Astrocyte (in vitro differentiated cells and primary cell): ENCODE measurements around the gene TNFSF8. TPM values are rescaled to one million over a fixed set of nuclear protein-coding genes. Genes with fewer than 3 reads are reported as not detected.

Experiments
- DNase-seq: peaks from one replicate; pipeline ENCODE4 v3.0.0-alpha.2; 2010; ENCODE audit warnings: low read depth
- FAIRE-seq: peaks from 2 replicates; lab custom pipeline; 2011; peaks lifted over from hg19 to GRCh38; lab: Jason Lieb, UNC
- H2AFZ ChIP-seq: 2 replicates; pipeline ENCODE4 v1.6.0; 2012; ENCODE audit warnings: low read depth, low read length, inconsistent platforms
- H3K27ac ChIP-seq: 2 replicates; pipeline ENCODE4 v1.5.1; 2011; ENCODE audit warnings: low read depth, low read length, inconsistent platforms
- H3K27me3 ChIP-seq: 2 replicates; pipeline ENCODE4 v1.6.0; 2011; ENCODE audit warnings: low read length, inconsistent platforms; ENCODE audit not compliant: insufficient read depth
- H3K36me3 ChIP-seq: 2 replicates; pipeline ENCODE4 v1.5.1; 2011; ENCODE audit warnings: low read length, inconsistent platforms; ENCODE audit not compliant: insufficient read depth
- H3K4me1 ChIP-seq: 2 replicates; pipeline ENCODE4 v1.5.1; 2011; ENCODE audit warnings: low read length, inconsistent platforms; ENCODE audit not compliant: insufficient read depth
- H3K4me2 ChIP-seq: 2 replicates; pipeline ENCODE4 v1.6.0; 2012; ENCODE audit warnings: low read length, inconsistent platforms
- H3K4me3 ChIP-seq: 2 replicates; pipeline ENCODE4 v1.5.1; 2011; ENCODE audit warnings: low read depth, mild to moderate bottlenecking, low read length, inconsistent platforms; ENCODE audit not compliant: insufficient read depth
- H3K79me2 ChIP-seq: 2 replicates; pipeline ENCODE4 v1.6.0; 2012; ENCODE audit warnings: mild to moderate bottlenecking, low read length, inconsistent platforms; ENCODE audit not compliant: insufficient read depth
- H3K9ac ChIP-seq: 2 replicates; pipeline ENCODE4 v1.6.0; 2012; ENCODE audit warnings: mild to moderate bottlenecking, low read length, inconsistent platforms
- H3K9me3 ChIP-seq: 2 replicates; pipeline ENCODE4 v1.5.1; 2012; ENCODE audit warnings: low read depth, mild to moderate bottlenecking, low read length, inconsistent platforms; ENCODE audit not compliant: insufficient read depth
- H4K20me1 ChIP-seq: 2 replicates; pipeline ENCODE4 v1.6.0; 2012; ENCODE audit warnings: low read length, inconsistent platforms; ENCODE audit not compliant: insufficient read depth
- H3K27ac Mint-ChIP-seq: one replicate; pipeline ENCODE4 v1.8.0; 2021; ENCODE audit warnings: mild to moderate bottlenecking, mixed read lengths; ENCODE audit not compliant: unreplicated experiment
- H3K27me3 Mint-ChIP-seq: one replicate; pipeline ENCODE4 v1.8.0; 2021; ENCODE audit warnings: low read depth, mixed read lengths; ENCODE audit not compliant: unreplicated experiment
- H3K36me3 Mint-ChIP-seq: one replicate; pipeline ENCODE4 v1.8.0; 2021; ENCODE audit warnings: low read depth, mixed read lengths; ENCODE audit not compliant: unreplicated experiment
- H3K4me1 Mint-ChIP-seq: one replicate; pipeline ENCODE4 v1.8.0; 2021; ENCODE audit warnings: low read depth, mixed read lengths; ENCODE audit not compliant: unreplicated experiment
- H3K4me3 Mint-ChIP-seq: one replicate; pipeline ENCODE4 v1.8.0; 2021; ENCODE audit warnings: mild to moderate bottlenecking, moderate library complexity, mixed read lengths; ENCODE audit not compliant: unreplicated experiment
- H3K9me3 Mint-ChIP-seq: one replicate; pipeline ENCODE4 v1.8.0; 2021; ENCODE audit warnings: mild to moderate bottlenecking, mixed read lengths; ENCODE audit not compliant: unreplicated experiment
- CTCF ChIP-seq: IDR thresholded peaks from 2 replicates; pipeline ENCODE4 v1.5.1; 2011; ENCODE audit warnings: low read depth, mild to moderate bottlenecking, inconsistent platforms, low read length, moderate library complexity; ENCODE audit not compliant: insufficient read depth
- EZH2 ChIP-seq: IDR thresholded peaks from 2 replicates; pipeline ENCODE4 v1.6.1; 2012; ENCODE audit warnings: mild to moderate bottlenecking, low read length, inconsistent platforms; ENCODE audit not compliant: insufficient read depth
- total RNA-seq: library from RNA; stranded (reverse); gene quantifications from 2 replicates; pipeline ENCODE4 v1.2.1, GENCODE V29; 2021

The TNFSF8 gene
- total RNA-seq, 1 donor from 2014 or later, result not detected

GRCh38 chr9:114893221-114894010 is 37.0 kb downstream of the TNFSF8 start:
- Histone ChIP-seq H3K27ac (peak overlapping the region; percentile 80), H2AFZ (peak overlapping the region; percentile 30), H4K20me1 (no peaks in the 10 kb centered on the region), H3K4me1 (peaks cover 28% of the 10 kb centered on the region), H3K36me3 (no peaks in the 10 kb centered on the region), H3K79me2 (no peaks in the 10 kb centered on the region), H3K27me3 (no peaks in the 10 kb centered on the region), H3K4me3 (no peak overlapping the region), H3K4me2 (peak overlapping the region; percentile 47), H3K9me3 (no peaks in the 10 kb centered on the region), H3K9ac (peak overlapping the region; percentile 43)
- FAIRE-seq, result no peak
- Mint-ChIP-seq H3K27me3 (no peaks in the 10 kb centered on the region), H3K4me1 (peaks cover 47% of the 10 kb centered on the region), H3K9me3 (peaks cover 4% of the 10 kb centered on the region), H3K4me3 (peak overlapping the region; percentile 34), H3K36me3 (no peaks in the 10 kb centered on the region), H3K27ac (peak overlapping the region; percentile 98)
- peak; percentile 65 for DNase-seq
- TF ChIP-seq CTCF, result no peak
- no peak for TF ChIP-seq EZH2

GRCh38 chr9:114889802-114890224 is 40.6 kb downstream of the TNFSF8 start:
- H3K27ac Mint-ChIP-seq, result peak overlapping the region; percentile 89

More at GRCh38 chr9:114889802-114890224, 40.6 kb downstream of the TNFSF8 start:
- no peaks in the 10 kb centered on the region for H3K27me3 Mint-ChIP-seq
- DNase-seq (peak; percentile 17), FAIRE-seq (no peak)
- Histone ChIP-seq H3K4me1 (peaks cover 19% of the 10 kb centered on the region), H3K27me3 (no peaks in the 10 kb centered on the region), H3K4me2 (no peak overlapping the region), H3K79me2 (no peaks in the 10 kb centered on the region), H3K9me3 (no peaks in the 10 kb centered on the region), H3K27ac (no peak overlapping the region), H3K36me3 (no peaks in the 10 kb centered on the region), H3K4me3 (no peak overlapping the region), H2AFZ (no peak overlapping the region), H4K20me1 (no peaks in the 10 kb centered on the region), H3K9ac (no peak overlapping the region)
- H3K9me3 Mint-ChIP-seq, result peaks cover 6% of the 10 kb centered on the region
- no peak overlapping the region for H3K4me3 Mint-ChIP-seq
- peaks cover 37% of the 10 kb centered on the region for H3K4me1 Mint-ChIP-seq
- no peaks in the 10 kb centered on the region for H3K36me3 Mint-ChIP-seq
- TF ChIP-seq CTCF (no peak), EZH2 (no peak)
